Neuronal stem cell (in vitro differentiated cells): ENCODE data around the gene C20orf144.

ENCODE experiments used
- DNase-seq: peaks from one replicate; pipeline ENCODE4 v3.0.0-alpha.2; 2013; ENCODE audit warnings: low spot score
- H2AFZ ChIP-seq: one replicate; pipeline ENCODE4 v1.6.1; 2013; ENCODE audit warnings: mild to moderate bottlenecking, low read length, inconsistent platforms
- H2AK5ac ChIP-seq: 2 replicates; pipeline ENCODE4 v1.6.1; 2013; ENCODE audit warnings: low read depth, mild to moderate bottlenecking, inconsistent platforms, low read length, moderate library complexity, mixed read lengths
- H2BK120ac ChIP-seq: 2 replicates; pipeline ENCODE4 v1.6.1; 2013; ENCODE audit warnings: low read depth, mild to moderate bottlenecking, inconsistent platforms, low read length, moderate library complexity, mixed read lengths
- H2BK12ac ChIP-seq: one replicate; pipeline ENCODE4 v1.6.1; 2013; ENCODE audit warnings: low read length, inconsistent platforms
- H2BK15ac ChIP-seq: 2 replicates; pipeline ENCODE4 v1.6.1; 2013; ENCODE audit warnings: mild to moderate bottlenecking, low read length, inconsistent platforms, mixed read lengths
- H2BK5ac ChIP-seq: one replicate; pipeline ENCODE4 v1.6.1; 2013; ENCODE audit warnings: inconsistent platforms, mild to moderate bottlenecking, low read length, moderate library complexity
- H3K14ac ChIP-seq: one replicate; pipeline ENCODE4 v1.6.1; 2013; ENCODE audit warnings: low read length, inconsistent platforms
- H3K18ac ChIP-seq: 2 replicates; pipeline ENCODE4 v1.6.1; 2013; ENCODE audit warnings: low read length, inconsistent platforms
- H3K23ac ChIP-seq: 2 replicates; pipeline ENCODE4 v1.6.1; 2013; ENCODE audit warnings: low read depth, mild to moderate bottlenecking, mixed read lengths, low read length, inconsistent platforms; ENCODE audit not compliant: poor library complexity
- H3K27ac ChIP-seq: replicated peaks from 3 replicates; pipeline ENCODE4 v1.5.1; 2013; ENCODE audit warnings: low read length, inconsistent platforms
- H3K27me3 ChIP-seq, 3 experiments: 2 replicates each; pipeline ENCODE4 v1.6.1; 2013; ENCODE audit warnings: low read length in 3 of 3, mild to moderate bottlenecking in 2 of 3, inconsistent platforms in 1 of 3, low read depth in 1 of 3, mixed read lengths in 1 of 3, moderate library complexity in 1 of 3; ENCODE audit not compliant: control insufficient read depth in 3 of 3, insufficient read depth in 3 of 3
- H3K36me3 ChIP-seq, 2 donors: replicated peaks in 1 of 2; 2 replicates each; pipeline ENCODE4 v1.6.1; 2013; ENCODE audit warnings: low read length in 2 of 2; ENCODE audit not compliant: control insufficient read depth in 2 of 2, insufficient read depth in 2 of 2
- H3K4ac ChIP-seq: 2 replicates; pipeline ENCODE4 v1.6.1; 2013; ENCODE audit warnings: inconsistent platforms, mild to moderate bottlenecking, low read length, moderate library complexity
- H3K4me1 ChIP-seq, 2 donors: 1 replicate in 1 of 2; 2 replicates in 1 of 2; pipeline ENCODE4 v1.6.1; 2013; ENCODE audit warnings: low read length in 2 of 2, low read depth in 1 of 2; ENCODE audit not compliant: control insufficient read depth in 2 of 2, insufficient read depth in 1 of 2
- H3K4me2 ChIP-seq: one replicate; pipeline ENCODE4 v1.6.1; 2013; ENCODE audit warnings: mild to moderate bottlenecking, low read length, inconsistent platforms; ENCODE audit not compliant: insufficient read depth, poor library complexity, severe bottlenecking
- H3K4me3 ChIP-seq, 2 donors: 2 replicates each; pipeline ENCODE4 v1.5.1; 2013; ENCODE audit warnings: low read length in 2 of 2, mild to moderate bottlenecking in 2 of 2, inconsistent platforms in 1 of 2, moderate library complexity in 1 of 2
- H3K79me1 ChIP-seq: one replicate; pipeline ENCODE4 v1.6.1; 2013; ENCODE audit warnings: low read depth, mild to moderate bottlenecking, inconsistent platforms, low read length, moderate library complexity
- H3K9ac ChIP-seq: one replicate; pipeline ENCODE4 v1.6.1; 2013; ENCODE audit warnings: mild to moderate bottlenecking, low read depth, low read length, inconsistent platforms; ENCODE audit not compliant: poor library complexity
- H3K9me3 ChIP-seq, 2 donors: replicated peaks in 1 of 2; 2 replicates each; pipeline versions ENCODE3 to v1.6.1; 2013; ENCODE audit warnings: low read length in 2 of 2, mild to moderate bottlenecking in 2 of 2, inconsistent platforms in 1 of 2, low read depth in 1 of 2, mixed read lengths in 1 of 2, moderate library complexity in 1 of 2; ENCODE audit not compliant: control insufficient read depth in 2 of 2, insufficient read depth in 1 of 2
- H4K8ac ChIP-seq: one replicate; pipeline ENCODE4 v1.6.1; 2013; ENCODE audit warnings: low read depth, mild to moderate bottlenecking, inconsistent platforms, low read length, moderate library complexity
- H4K91ac ChIP-seq: one replicate; pipeline ENCODE4 v1.6.1; 2013; ENCODE audit warnings: low read length, low read depth, mild to moderate bottlenecking, inconsistent platforms; ENCODE audit not compliant: poor library complexity
- WGBS, 2 donors: extraction: QIAGEN DNeasy Blood & Tissue Kit; methylation state at CpG; one replicate each; pipeline ENCODE4 v1.1.7; 2013; ENCODE audit warnings: missing lambda C conversion rate in 2 of 2, mixed read lengths in 1 of 2; ENCODE audit not compliant: insufficient read length in 2 of 2, insufficient replicate concordance in 1 of 2; ENCODE audit errors: extremely low coverage in 2 of 2; 5-methylcytosine and 5-hydroxymethylcytosine counted together

The C20orf144 gene

GRCh38 chr20:33666293-33667244, 4.4 kb downstream of the C20orf144 start, which contains the start of gene ACTL10:
ACTL10 (plus strand) TSS chr20:33666943; CDS start chr20:33667498, 555 bp downstream.
- no CpG with 5 or more reads among the region's 50 CpGs for WGBS, 2 donors
- peak within 1 kb of the TSS; percentile 86 for H3K23ac ChIP-seq
- peak within 1 kb of the TSS in 1 of 2 donors; percentile 74 for H3K4me3 ChIP-seq
- no peak within 1 kb of the TSS for H2BK15ac ChIP-seq
- no peak within 1 kb of the TSS for H4K8ac ChIP-seq
- no peaks in the 10 kb centered on the region for H3K9me3 ChIP-seq
- no peaks in the 10 kb centered on the region for H3K79me1 ChIP-seq
- H3K4me2 ChIP-seq: peak within 1 kb of the TSS; percentile 55
- H3K9ac ChIP-seq: peak within 1 kb of the TSS; percentile 82
- peak; percentile 77 for DNase-seq
- peaks cover 2 to 33% of the 10 kb centered on the region in 2 donors for H3K36me3 ChIP-seq
- H3K27me3 ChIP-seq: peaks cover 0 to 4% (median 0%) of the 10 kb centered on the region in 3 experiments
- no peak within 1 kb of the TSS for H4K91ac ChIP-seq
- no peak within 1 kb of the TSS for H3K14ac ChIP-seq
- no peak within 1 kb of the TSS for H3K4ac ChIP-seq
- H2AK5ac ChIP-seq: peak within 1 kb of the TSS; percentile 85
- no peak within 1 kb of the TSS for H2BK120ac ChIP-seq
- peaks cover 5 to 10% of the 10 kb centered on the region in 2 donors for H3K4me1 ChIP-seq
- H3K27ac ChIP-seq: peak within 1 kb of the TSS; percentile 1
- no peak within 1 kb of the TSS for H2BK5ac ChIP-seq
- peak within 1 kb of the TSS; percentile 86 for H2BK12ac ChIP-seq
- no peak within 1 kb of the TSS for H2AFZ ChIP-seq
- peak within 1 kb of the TSS; percentile 69 for H3K18ac ChIP-seq

DNA sequence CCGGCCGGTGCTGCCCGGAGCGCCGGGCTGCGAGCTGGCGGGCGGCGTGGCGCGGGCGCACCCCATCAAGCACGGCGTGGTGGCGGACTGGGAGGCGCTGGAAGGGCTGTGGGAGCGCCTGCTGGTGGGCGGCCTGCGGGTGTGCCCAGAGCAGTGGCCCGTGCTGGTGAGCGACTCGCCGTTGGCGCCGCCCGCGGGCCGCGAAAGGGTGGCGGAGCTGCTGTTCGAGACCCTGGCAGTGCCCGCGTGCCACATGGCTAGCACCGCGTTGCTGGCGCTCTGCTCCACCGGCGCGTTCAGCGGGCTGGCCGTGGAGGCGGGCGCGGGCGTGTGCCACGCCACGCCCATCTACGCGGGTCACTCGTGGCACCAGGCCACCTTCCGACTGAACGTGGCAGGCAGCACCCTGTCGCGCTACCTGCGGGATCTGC, 5.1 kb downstream of the C20orf144 start:
- H2BK5ac ChIP-seq: no peak overlapping the region
- no peak overlapping the region for H2BK15ac ChIP-seq
- H4K8ac ChIP-seq: no peak overlapping the region
- peaks cover 8 to 10% of the 10 kb centered on the region in 2 donors for H3K4me1 ChIP-seq
- peak overlapping the region in 1 of 2 donors; percentile 74 for H3K4me3 ChIP-seq
- H3K14ac ChIP-seq: no peak overlapping the region
- peak overlapping the region; percentile 55 for H3K4me2 ChIP-seq
- no peak overlapping the region for H3K4ac ChIP-seq
- peak overlapping the region; percentile 69 for H3K18ac ChIP-seq
- H3K9me3 ChIP-seq: no peaks in the 10 kb centered on the region
- H3K36me3 ChIP-seq: peaks cover 4 to 40% of the 10 kb centered on the region in 2 donors
- no peak overlapping the region for H2BK120ac ChIP-seq
- peak overlapping the region; percentile 86 for H3K23ac ChIP-seq
- H3K27me3 ChIP-seq: peaks cover 0 to 4% (median 0%) of the 10 kb centered on the region in 3 experiments
- H4K91ac ChIP-seq: no peak overlapping the region
- no peak overlapping the region for H2AFZ ChIP-seq
- peak overlapping the region; percentile 86 for H2BK12ac ChIP-seq
- no CpG with 5 or more reads among the region's 55 CpGs for WGBS, 2 donors
- H3K9ac ChIP-seq: peak overlapping the region; percentile 82
- no peak for DNase-seq
- peak overlapping the region; percentile 85 for H2AK5ac ChIP-seq
- H3K27ac ChIP-seq: no peak overlapping the region
- no peaks in the 10 kb centered on the region for H3K79me1 ChIP-seq

- H4K8ac ChIP-seq: no peak overlapping the region
- H3K4me2 ChIP-seq: peak overlapping the region; percentile 55
- H3K79me1 ChIP-seq: no peaks in the 10 kb centered on the region
- no peak overlapping the region for H2BK120ac ChIP-seq
- peaks cover 4 to 40% of the 10 kb centered on the region in 2 donors for H3K36me3 ChIP-seq
- no peak overlapping the region for H2BK5ac ChIP-seq
- no peak overlapping the region for H3K27ac ChIP-seq
- no peak overlapping the region for H4K91ac ChIP-seq
- peaks cover 0 to 4% (median 0%) of the 10 kb centered on the region in 3 experiments for H3K27me3 ChIP-seq
- no peak for DNase-seq
- WGBS, 2 donors: no CpG with 5 or more reads among the region's 47 CpGs
- H2BK15ac ChIP-seq: no peak overlapping the region
- H2BK12ac ChIP-seq: peak overlapping the region; percentile 86
- H3K9ac ChIP-seq: peak overlapping the region; percentile 82
- H3K4me3 ChIP-seq: peak overlapping the region in 1 of 2 donors; percentile 74
- H2AFZ ChIP-seq: no peak overlapping the region
- H3K23ac ChIP-seq: peak overlapping the region; percentile 86
- H3K14ac ChIP-seq: no peak overlapping the region
- H3K18ac ChIP-seq: peak overlapping the region; percentile 69
- H3K4me1 ChIP-seq: peaks cover 11 to 13% of the 10 kb centered on the region in 2 donors
- peak overlapping the region; percentile 85 for H2AK5ac ChIP-seq
- no peaks in the 10 kb centered on the region for H3K9me3 ChIP-seq
- no peak overlapping the region for H3K4ac ChIP-seq
Observed at GRCh38 chr20:33667676-33668465, 5.7 kb downstream of the C20orf144 start.
